Adrenal gland (tissue), 5 donors: ENCODE measurements around the gene PRXL2A.

Experiments used
- POLR2A ChIP-seq, 2 donors: fragments of 450-650 bp; IDR thresholded peaks; one replicate each; pipeline ENCODE4 v1.6.1; 2017; ENCODE audit warnings: antibody characterized with exemption in 2 of 2, mild to moderate bottlenecking in 2 of 2, moderate library complexity in 1 of 2
- TF ChIP-seq, protein P1 (sequence below), 6 experiments: fragments of 450-650 bp in 4 of 6; fragments of 200-600 bp in 2 of 6; sonication (generic) in 1 of 6; IDR thresholded peaks; 1 replicate in 5 of 6; 2 replicates in 1 of 6; pipeline versions ENCODE4 v1.5.1 to v1.8.0; 2016 to 2021; ENCODE audit warnings: antibody characterized with exemption in 6 of 6, mild to moderate bottlenecking in 2 of 6, moderate library complexity in 1 of 6
- donor health status: DM: no; HTN: no; CAD: no.

DNA sequence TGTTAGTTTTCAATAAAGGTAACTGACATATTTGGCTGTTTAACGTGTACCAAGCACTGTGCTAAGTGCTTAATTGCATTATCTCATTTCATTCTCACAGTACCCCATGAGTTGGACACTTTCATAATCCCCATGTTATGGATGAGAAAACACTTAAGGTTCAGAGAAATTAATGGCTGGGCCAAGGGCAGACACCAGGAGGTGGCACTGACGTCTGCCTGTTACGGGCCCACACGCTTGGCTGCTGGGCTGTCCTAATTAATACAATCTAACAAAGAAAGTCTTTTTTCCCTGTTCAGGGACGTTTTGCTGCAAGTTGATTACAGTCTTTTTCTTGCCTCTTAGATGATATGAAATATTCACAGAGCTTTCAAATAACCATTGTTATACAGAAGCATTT lies 35.7 kb upstream of the PRXL2A start:
- TF ChIP-seq, protein P1, sequence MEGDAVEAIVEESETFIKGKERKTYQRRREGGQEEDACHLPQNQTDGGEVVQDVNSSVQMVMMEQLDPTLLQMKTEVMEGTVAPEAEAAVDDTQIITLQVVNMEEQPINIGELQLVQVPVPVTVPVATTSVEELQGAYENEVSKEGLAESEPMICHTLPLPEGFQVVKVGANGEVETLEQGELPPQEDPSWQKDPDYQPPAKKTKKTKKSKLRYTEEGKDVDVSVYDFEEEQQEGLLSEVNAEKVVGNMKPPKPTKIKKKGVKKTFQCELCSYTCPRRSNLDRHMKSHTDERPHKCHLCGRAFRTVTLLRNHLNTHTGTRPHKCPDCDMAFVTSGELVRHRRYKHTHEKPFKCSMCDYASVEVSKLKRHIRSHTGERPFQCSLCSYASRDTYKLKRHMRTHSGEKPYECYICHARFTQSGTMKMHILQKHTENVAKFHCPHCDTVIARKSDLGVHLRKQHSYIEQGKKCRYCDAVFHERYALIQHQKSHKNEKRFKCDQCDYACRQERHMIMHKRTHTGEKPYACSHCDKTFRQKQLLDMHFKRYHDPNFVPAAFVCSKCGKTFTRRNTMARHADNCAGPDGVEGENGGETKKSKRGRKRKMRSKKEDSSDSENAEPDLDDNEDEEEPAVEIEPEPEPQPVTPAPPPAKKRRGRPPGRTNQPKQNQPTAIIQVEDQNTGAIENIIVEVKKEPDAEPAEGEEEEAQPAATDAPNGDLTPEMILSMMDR (IDR thresholded peaks at IDR 0.05): no peak
- no peak for TF ChIP-seq POLR2A (IDR thresholded peaks at IDR 0.05)
